HTR-8/SVneo (cell line): ENCODE results near the gene SLC44A4.

Experiments
- DNase-seq: peaks from one replicate; pipeline ENCODE4 v3.0.0; 2011; ENCODE audit warnings: low spot score, mixed read lengths; ENCODE audit not compliant: insufficient read length
- FAIRE-seq: peaks from 2 replicates; lab custom pipeline; 2011; peaks lifted over from hg19 to GRCh38; lab: Jason Lieb, UNC

Gene SLC44A4

GRCh38 chr6:31815025-31815838 lies 63.6 kb downstream of the SLC44A4 start, which contains the start of the genes HSPA1A and HSPA1L:
TSS of gene HSPA1A (plus strand) at chr6:31815543. CDS start at chr6:31815757, 214 bp downstream.
TSS of gene HSPA1L (minus strand) at chr6:31815283. CDS start at chr6:31811972, 3,311 bp downstream.
- FAIRE-seq, result no peak
- DNase-seq, result no peak

- DNase-seq (no peak), FAIRE-seq (no peak)
These were observed 64.1 kb downstream of the SLC44A4 start for GRCh38 chr6:31814677-31815024.

GRCh38 chr6:31813465-31813849 lies 65.3 kb downstream of the SLC44A4 start:
- DNase-seq (no peak), FAIRE-seq (no peak)
